CD4-positive, alpha-beta T cell treated with Interleukin-15 for 1 hour (primary cell): ENCODE data around the gene OLFM3.

ENCODE experiments used
- DNase-seq: peaks from one replicate; pipeline ENCODE4 v3.0.0-alpha.2; 2020

The OLFM3 gene

GRCh38 chr1:101996825-101997465 is at the start of gene OLFM3:
Gene OLFM3, minus strand, starts transcription at chr1:101996926.
- no peak for DNase-seq

DNA sequence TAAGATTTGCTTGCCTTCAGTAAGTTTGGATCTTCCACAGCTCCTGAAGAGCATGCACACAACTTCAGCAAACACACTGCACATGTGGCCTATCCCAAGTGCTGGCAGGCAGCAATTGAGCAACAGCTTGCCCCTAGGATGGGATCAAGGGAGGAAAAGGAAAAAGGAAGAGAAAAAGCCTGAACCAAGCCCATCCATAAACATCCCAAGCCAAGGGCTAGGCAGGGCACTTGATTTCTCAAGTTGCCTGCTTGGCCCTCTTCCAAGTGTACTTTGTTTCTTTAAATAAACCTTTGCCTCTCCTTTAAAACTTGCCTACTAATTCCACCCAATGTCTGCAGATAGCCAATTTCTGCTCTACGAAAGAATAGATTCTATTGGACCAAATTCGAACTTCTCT is 49.0 kb upstream of the OLFM3 start:
- DNase-seq, result no peak

GRCh38 chr1:102032534-102032933 is 35.8 kb upstream of the OLFM3 start:
- no peak for DNase-seq

GRCh38 chr1:102019530-102019929 is 22.8 kb upstream of the OLFM3 start:
- DNase-seq, result no peak

DNA sequence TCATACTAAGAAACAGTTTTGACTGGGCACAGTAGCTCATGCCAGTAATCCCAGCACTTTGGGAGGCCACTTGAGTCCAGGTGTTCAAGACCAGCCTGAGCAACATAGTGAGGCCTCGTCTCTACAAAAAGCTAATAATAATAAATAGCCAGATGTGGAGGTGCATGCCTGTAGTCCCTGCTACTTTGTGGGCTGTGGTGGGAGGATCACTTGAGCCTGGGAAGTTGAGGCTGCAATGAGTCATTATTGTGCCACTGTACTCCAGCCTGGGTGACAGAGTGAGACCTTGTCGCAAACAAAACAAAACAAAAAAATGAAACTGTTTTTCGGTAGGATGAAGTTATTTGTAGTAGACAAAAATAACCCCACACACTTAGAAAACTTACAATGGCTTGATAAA is 19.0 kb upstream of the OLFM3 start:
- DNase-seq, result no peak

GRCh38 chr1:102002057-102002456 is 5.3 kb upstream of the OLFM3 start:
- DNase-seq, result no peak

DNA sequence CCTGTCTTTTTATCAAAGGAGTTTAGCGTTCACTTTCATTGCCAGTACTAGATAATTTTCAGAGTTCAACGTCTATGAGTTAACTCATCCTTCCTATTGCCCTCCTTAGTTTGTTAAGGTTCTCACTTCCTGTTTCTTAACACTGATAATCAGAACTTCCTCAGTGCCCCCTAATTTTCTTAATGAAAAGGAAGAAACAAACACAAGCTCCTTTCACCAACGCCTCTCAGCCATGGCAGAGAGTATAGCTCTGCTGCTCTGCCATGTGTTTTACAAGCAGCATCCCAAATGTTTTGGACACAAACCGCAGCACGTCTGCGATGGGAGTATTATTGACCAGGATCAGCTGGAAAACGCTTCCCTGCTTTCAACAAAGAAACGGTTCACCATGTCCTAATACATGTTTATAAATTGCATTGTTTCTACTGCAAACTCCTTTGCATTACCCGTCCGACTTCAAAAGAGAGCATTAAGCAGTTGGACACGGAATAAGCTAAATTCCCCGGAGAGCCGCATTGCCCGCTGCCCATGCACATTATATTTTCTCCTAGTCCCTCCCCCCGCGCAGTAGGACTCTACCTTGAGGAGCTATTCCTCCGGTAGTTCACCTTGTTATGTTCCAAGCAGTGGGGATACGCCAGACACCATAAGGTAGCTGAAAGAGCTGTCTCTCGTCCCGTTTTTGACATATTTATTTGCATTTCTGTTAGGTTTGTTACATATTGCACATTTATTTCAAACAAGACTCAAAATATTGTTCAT is 561 bp downstream of the OLFM3 start:
- DNase-seq, result no peak

GRCh38 chr1:101993710-101994109 is 3.0 kb downstream of the OLFM3 start:
- DNase-seq, result no peak

DNA sequence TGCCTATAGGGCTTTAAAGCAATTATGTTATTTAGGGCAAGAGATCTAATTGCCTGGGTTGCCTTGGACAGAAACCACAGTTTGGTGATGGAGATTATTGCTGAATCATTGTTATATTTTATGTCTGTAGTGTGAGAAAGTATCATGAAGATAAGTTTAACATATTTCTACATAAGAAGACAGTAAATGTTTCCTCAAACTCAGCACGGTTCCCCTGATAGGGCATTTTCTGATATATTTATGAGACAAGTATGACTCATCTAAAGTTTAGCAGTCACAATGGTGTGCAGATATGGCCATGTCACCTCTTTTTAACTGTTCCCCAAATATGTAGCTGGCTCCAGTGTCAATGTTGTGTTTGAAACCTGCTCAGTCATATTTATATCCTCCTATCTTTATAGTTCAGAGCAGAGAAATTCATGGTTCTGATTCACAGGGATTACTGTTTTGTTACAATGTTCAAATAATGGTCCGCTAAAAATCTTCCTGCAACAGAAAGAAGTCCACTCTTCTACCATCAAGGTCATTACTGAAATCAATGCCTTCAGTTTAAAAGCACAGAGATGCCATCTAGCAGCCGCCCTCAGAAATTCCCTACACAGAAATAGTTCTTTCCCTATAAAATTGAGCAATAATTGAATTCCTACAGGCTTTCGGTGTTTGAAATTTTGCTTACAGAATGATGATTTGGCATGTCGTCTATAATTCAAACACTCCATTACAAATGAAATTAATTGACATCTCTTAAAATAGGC is 3.7 kb downstream of the OLFM3 start:
- DNase-seq, result no peak

DNA sequence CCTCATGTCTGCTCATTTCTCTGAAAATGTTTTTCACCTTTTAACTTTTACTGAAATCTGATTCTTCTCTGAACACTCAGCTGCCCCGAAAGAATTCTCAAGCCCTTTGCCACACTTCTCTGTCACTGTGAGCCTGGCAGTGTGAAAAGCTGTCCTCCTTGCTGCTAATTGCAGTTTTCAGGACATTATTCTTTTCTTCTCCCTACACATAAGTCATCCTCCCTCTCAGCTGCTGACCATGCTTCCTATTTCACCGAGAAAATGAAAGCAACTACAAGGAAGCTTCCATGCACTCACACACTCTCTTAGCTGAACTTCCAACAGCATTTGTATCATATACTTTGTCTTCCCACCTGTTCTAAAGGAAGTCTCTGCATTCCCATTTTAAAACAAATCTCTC is 15.8 kb downstream of the OLFM3 start:
- no peak for DNase-seq

- no peak for DNase-seq
Measured at GRCh38 chr1:101977266-101977665, 19.5 kb downstream of the OLFM3 start.

GRCh38 chr1:101976161-101976560 is 20.6 kb downstream of the OLFM3 start:
- no peak for DNase-seq

GRCh38 chr1:101975371-101975770 is 21.4 kb downstream of the OLFM3 start:
- no peak for DNase-seq

- DNase-seq, result no peak
Measured at GRCh38 chr1:101974599-101975274, 22.0 kb downstream of the OLFM3 start.

DNA sequence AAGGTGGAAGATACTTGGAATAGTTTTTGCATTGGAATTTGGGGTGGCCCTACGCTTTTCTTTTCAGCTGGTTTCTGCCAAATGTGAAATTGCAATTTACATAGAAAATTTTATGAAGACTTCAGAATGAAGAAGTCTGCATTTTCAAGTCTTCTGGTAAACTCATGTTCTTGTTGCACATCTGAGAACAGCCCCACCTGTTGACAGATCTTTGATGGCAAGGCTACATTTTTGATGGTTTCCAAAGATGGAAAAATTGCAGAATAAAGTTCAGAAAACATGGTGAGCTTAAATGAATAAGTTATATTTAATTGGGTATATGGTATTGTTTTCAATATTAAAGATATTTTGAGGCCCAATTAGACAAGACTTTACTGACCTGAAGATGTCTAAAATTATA is 25.4 kb downstream of the OLFM3 start:
- DNase-seq, result no peak

DNA sequence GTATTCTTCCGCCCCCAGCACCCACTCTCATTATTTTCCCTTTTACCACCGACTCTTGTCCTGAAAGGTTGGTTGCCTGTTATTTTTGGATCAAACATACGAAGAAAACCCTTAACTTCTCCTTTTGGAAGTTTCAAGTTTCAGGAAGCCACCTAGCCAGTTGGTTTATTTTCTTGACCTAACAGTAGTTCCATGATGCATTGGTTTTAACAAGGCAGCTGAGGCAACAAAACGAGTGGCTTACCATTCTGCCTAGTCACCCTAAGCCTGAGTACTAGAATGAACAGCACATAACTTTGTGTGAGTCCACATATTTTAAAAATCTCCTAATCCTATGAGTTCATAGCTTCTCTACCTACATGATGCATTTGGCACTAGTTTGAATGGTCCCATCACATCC is 28.9 kb downstream of the OLFM3 start:
- no peak for DNase-seq

GRCh38 chr1:101965341-101965740 is 31.4 kb downstream of the OLFM3 start:
- DNase-seq, result no peak

GRCh38 chr1:101964708-101965107 is 32.0 kb downstream of the OLFM3 start:
- no peak for DNase-seq

- no peak for DNase-seq
Measured at GRCh38 chr1:101960142-101960541, 36.6 kb downstream of the OLFM3 start.

GRCh38 chr1:101959456-101959855 is 37.3 kb downstream of the OLFM3 start:
- DNase-seq, result no peak

DNA sequence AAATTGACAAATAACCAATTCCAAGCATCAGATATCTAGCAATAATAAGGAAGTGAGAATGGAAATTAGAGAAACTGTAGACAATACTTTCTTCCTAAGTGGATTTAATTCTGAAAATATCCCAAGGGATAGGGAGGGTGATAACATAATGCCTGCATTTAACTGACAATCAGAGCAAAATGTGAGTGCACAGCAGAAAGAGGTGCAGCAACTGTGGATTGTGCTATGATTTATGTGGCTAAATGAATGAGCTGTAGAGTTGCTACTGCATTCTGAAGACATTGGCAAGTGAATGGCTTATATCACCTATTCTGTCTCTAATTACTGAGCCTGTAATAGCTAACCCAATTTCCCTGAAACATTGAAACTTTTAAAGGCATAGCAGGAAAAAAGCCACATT is 39.0 kb downstream of the OLFM3 start:
- no peak for DNase-seq

- DNase-seq, result no peak
Measured at GRCh38 chr1:101953623-101954022, 43.1 kb downstream of the OLFM3 start.

GRCh38 chr1:101945884-101946283 is 50.8 kb downstream of the OLFM3 start:
- no peak for DNase-seq
